ENCODE measurements around the gene CAMK2B.

The CAMK2B gene

DNA sequence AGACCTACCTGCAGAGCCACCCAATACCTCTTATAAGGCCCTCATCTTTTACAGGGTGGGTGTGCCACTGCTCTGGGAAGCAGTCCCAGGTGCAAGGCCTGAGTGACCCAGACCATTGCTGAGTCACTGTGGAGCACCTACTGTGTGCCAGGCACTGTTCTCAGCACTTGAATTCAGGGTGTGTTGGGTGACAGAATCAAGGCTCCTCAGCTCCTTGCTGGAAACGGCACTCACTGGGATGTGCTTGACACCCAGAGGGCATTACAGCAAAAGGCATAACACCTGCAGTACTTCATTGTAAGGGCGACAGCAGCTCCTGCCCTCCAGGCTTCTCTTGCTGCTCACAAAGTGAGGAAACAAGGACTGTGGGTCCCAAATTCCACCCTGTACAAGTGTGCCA is 7.1 kb downstream of the CAMK2B start:
- Histone ChIP-seq H3K4me2 (ENCODE audit: low read depth, low read length, poor library complexity, severe bottlenecking) (no peak overlapping the region), H4K20me1 (ENCODE audit: insufficient read depth, low read length, poor library complexity, severe bottlenecking) (no peaks in the 10 kb centered on the region), H3K36me3 (ENCODE audit: insufficient read depth, low read length) (no peaks in the 10 kb centered on the region), H3K9me3 (ENCODE audit: insufficient read depth, low read depth, low read length) (no peaks in the 10 kb centered on the region), H3K4me3 (ENCODE audit: low read length, poor library complexity, severe bottlenecking) (no peak overlapping the region), H3K79me2 (ENCODE audit: insufficient read depth, low read length) (no peaks in the 10 kb centered on the region), H2AFZ (ENCODE audit: low read length) (no peak overlapping the region), H3K27me3 (ENCODE audit: insufficient read depth, low read length, poor library complexity, severe bottlenecking) (peaks cover 5% of the 10 kb centered on the region), H3F3A (ENCODE audit: low read depth) (no peaks in the 10 kb centered on the region), H3K4me1 (ENCODE audit: insufficient read depth, low read length, poor library complexity, severe bottlenecking) (no peaks in the 10 kb centered on the region), H3K9me2 (replicated peaks; ENCODE audit: low read depth, low read length) (no peaks in the 10 kb centered on the region), H3K9ac (ENCODE audit: low read depth, low read length, poor library complexity, severe bottlenecking) (no peak overlapping the region)
- TF ChIP-seq, protein P1, sequence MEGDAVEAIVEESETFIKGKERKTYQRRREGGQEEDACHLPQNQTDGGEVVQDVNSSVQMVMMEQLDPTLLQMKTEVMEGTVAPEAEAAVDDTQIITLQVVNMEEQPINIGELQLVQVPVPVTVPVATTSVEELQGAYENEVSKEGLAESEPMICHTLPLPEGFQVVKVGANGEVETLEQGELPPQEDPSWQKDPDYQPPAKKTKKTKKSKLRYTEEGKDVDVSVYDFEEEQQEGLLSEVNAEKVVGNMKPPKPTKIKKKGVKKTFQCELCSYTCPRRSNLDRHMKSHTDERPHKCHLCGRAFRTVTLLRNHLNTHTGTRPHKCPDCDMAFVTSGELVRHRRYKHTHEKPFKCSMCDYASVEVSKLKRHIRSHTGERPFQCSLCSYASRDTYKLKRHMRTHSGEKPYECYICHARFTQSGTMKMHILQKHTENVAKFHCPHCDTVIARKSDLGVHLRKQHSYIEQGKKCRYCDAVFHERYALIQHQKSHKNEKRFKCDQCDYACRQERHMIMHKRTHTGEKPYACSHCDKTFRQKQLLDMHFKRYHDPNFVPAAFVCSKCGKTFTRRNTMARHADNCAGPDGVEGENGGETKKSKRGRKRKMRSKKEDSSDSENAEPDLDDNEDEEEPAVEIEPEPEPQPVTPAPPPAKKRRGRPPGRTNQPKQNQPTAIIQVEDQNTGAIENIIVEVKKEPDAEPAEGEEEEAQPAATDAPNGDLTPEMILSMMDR (conservative IDR thresholded peaks at IDR 0.05; ENCODE audit: low read length): no peak
- no peak for TF ChIP-seq EZH2phosphoT487 (IDR thresholded peaks at IDR 0.05; ENCODE audit: borderline replicate concordance)

DNA sequence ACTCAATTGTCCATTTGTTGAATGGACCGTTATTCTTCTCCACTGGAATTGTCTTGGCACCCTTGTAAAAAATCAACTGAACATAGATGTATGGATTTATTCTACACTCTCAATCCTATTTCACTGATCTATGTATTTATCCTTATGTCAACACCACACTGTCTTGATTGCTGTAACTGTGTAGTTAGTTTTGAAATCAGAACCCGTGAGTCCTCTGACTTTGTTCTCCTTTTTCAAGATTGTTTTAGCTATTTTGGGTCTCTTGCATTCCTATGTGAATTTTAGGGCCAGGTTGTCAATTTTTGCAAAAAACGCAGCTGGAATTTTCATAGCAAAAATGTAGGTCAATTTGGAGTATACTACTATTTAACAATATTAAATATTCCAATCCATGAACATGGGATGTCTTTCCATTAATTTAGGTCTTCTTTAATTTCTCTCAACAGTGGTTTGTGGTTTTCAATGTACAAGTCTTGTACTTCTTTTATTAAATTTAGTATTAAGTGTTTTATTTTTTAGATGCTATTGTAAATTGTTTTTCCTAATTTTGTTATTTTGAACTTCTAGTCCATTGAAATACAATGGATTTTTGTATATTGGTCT is 10.0 kb downstream of the CAMK2B start:
- no peak overlapping the region for H3K9ac ChIP-seq (ENCODE audit: low read depth, low read length, poor library complexity, severe bottlenecking)
- no peak overlapping the region for H3K4me2 ChIP-seq (ENCODE audit: low read depth, low read length, poor library complexity, severe bottlenecking)

GRCh38 chr7:44313621-44314031 is 11.8 kb downstream of the CAMK2B start:
- no peaks in the 10 kb centered on the region for H3K9me2 ChIP-seq (replicated peaks; ENCODE audit: low read depth, low read length)
- H3K9me3 ChIP-seq (ENCODE audit: insufficient read depth, low read depth, low read length): no peaks in the 10 kb centered on the region
- H3K4me3 ChIP-seq (ENCODE audit: low read length, poor library complexity, severe bottlenecking): no peak overlapping the region
- peaks cover 5% of the 10 kb centered on the region for H3K27me3 ChIP-seq (ENCODE audit: insufficient read depth, low read length, poor library complexity, severe bottlenecking)
- no peak overlapping the region for H3K4me2 ChIP-seq (ENCODE audit: low read depth, low read length, poor library complexity, severe bottlenecking)
- no peak overlapping the region for H3K9ac ChIP-seq (ENCODE audit: low read depth, low read length, poor library complexity, severe bottlenecking)
- no peaks in the 10 kb centered on the region for H3K36me3 ChIP-seq (ENCODE audit: insufficient read depth, low read length)
- H4K20me1 ChIP-seq (ENCODE audit: insufficient read depth, low read length, poor library complexity, severe bottlenecking): no peaks in the 10 kb centered on the region
- TF ChIP-seq, protein P1 (conservative IDR thresholded peaks at IDR 0.05; ENCODE audit: low read length): no peak
- TF ChIP-seq EZH2phosphoT487 (IDR thresholded peaks at IDR 0.05; ENCODE audit: borderline replicate concordance): no peak
- no peaks in the 10 kb centered on the region for H3K79me2 ChIP-seq (ENCODE audit: insufficient read depth, low read length)
- H3F3A ChIP-seq (ENCODE audit: low read depth): no peaks in the 10 kb centered on the region
- H3K4me1 ChIP-seq (ENCODE audit: insufficient read depth, low read length, poor library complexity, severe bottlenecking): no peaks in the 10 kb centered on the region
- no peak overlapping the region for H2AFZ ChIP-seq (ENCODE audit: low read length)

More for the DNA sequence above, 10.0 kb downstream of the CAMK2B start:
- no peaks in the 10 kb centered on the region for H3K9me3 ChIP-seq (ENCODE audit: insufficient read depth, low read depth, low read length)
- H3K79me2 ChIP-seq (ENCODE audit: insufficient read depth, low read length): no peaks in the 10 kb centered on the region
- H3K4me3 ChIP-seq (ENCODE audit: low read length, poor library complexity, severe bottlenecking): no peak overlapping the region
- H3K9me2 ChIP-seq (replicated peaks; ENCODE audit: low read depth, low read length): no peaks in the 10 kb centered on the region
- H3K27me3 ChIP-seq (ENCODE audit: insufficient read depth, low read length, poor library complexity, severe bottlenecking): peaks cover 5% of the 10 kb centered on the region
- H3F3A ChIP-seq (ENCODE audit: low read depth): no peaks in the 10 kb centered on the region
- no peak for TF ChIP-seq EZH2phosphoT487 (IDR thresholded peaks at IDR 0.05; ENCODE audit: borderline replicate concordance)
- TF ChIP-seq, protein P1 (conservative IDR thresholded peaks at IDR 0.05; ENCODE audit: low read length): no peak
- no peaks in the 10 kb centered on the region for H3K36me3 ChIP-seq (ENCODE audit: insufficient read depth, low read length)
- H3K4me1 ChIP-seq (ENCODE audit: insufficient read depth, low read length, poor library complexity, severe bottlenecking): no peaks in the 10 kb centered on the region
- H4K20me1 ChIP-seq (ENCODE audit: insufficient read depth, low read length, poor library complexity, severe bottlenecking): no peaks in the 10 kb centered on the region
- no peak overlapping the region for H2AFZ ChIP-seq (ENCODE audit: low read length)

Data from Loucy (cell line).